Ovary (tissue), 9 donors: ENCODE data around the gene CCR6. TPM values are rescaled to one million over a fixed set of nuclear protein-coding genes. Genes with fewer than 3 reads are reported as not detected.

Source experiments
- DNase-seq, 5 donors: peaks; one replicate each; pipeline ENCODE4 v3.0.0-alpha.2; 2019 to 2020
- H3K27ac ChIP-seq, 2 donors: fragments of 200-600 bp; one replicate each; pipeline versions ENCODE4 v1.5.1 to v1.8.0; 2019 to 2022
- H3K27me3 ChIP-seq: fragments of 200-600 bp; one replicate; pipeline ENCODE4 v1.8.0; 2022
- H3K36me3 ChIP-seq: fragments of 200-600 bp; sonication (generic); one replicate; pipeline ENCODE4 v1.5.1; 2019
- H3K4me1 ChIP-seq: one replicate; pipeline ENCODE4 v1.8.1; 2013; ENCODE audit warnings: mild to moderate bottlenecking, moderate library complexity; ENCODE audit not compliant: insufficient read depth
- H3K4me3 ChIP-seq: fragments of 200-600 bp; sonication (generic); one replicate; pipeline ENCODE4 v1.5.1; 2017
- H3K9me3 ChIP-seq, 2 donors: fragments of 200-600 bp in 1 of 2; sonication (generic) in 1 of 2; one replicate each; pipeline versions ENCODE4 v1.5.1 to v1.8.1; 2013 to 2019; ENCODE audit warnings: mild to moderate bottlenecking in 1 of 2, moderate library complexity in 1 of 2
- CTCF ChIP-seq, 3 donors: fragments of 450-650 bp in 2 of 3; fragments of 200-600 bp in 1 of 3; IDR thresholded peaks; one replicate each; pipeline versions ENCODE4 v1.5.1 to v1.8.0; 2016 to 2022; ENCODE audit warnings: antibody characterized with exemption in 3 of 3, mild to moderate bottlenecking in 1 of 3
- EP300 ChIP-seq: sonication (generic); formaldehyde crosslinking; IDR thresholded peaks from one replicate; pipeline ENCODE4 v1.6.1; 2017; ENCODE audit warnings: antibody characterized with exemption
- POLR2A ChIP-seq: fragments of 450-650 bp; IDR thresholded peaks from one replicate; pipeline ENCODE4 v1.6.1; 2017; ENCODE audit warnings: antibody characterized with exemption, mild to moderate bottlenecking, moderate library complexity
- WGBS, 3 donors: extraction: QIAGEN DNeasy Blood & Tissue Kit in 1 of 3; methylation state at CpG; one replicate each; pipeline versions ENCODE4 v1.1.5 to v1.1.7; 2013 to 2017; 5-methylcytosine and 5-hydroxymethylcytosine counted together
- intact Hi-C, 4 donors: fragments of 100-400 bp; cut with DNase I; formaldehyde crosslinking; loops; one replicate each; pipeline versions ENCODE4 v1.11.0 to v1.15.1; 2022 to 2023
- polyA plus RNA-seq, 2 donors: library from polyadenylated mRNA; stranded (reverse); fragments of 200-250 nt in 1 of 2; fragments of 350-450 nt in 1 of 2; fragmentation: Illumina TruSeq in 1 of 2; extraction: RNeasy Lipid Tissue Mini Kit (QIAGEN cat#74804) in 1 of 2; gene quantifications; one replicate each; pipeline ENCODE4 v1.2.3, GENCODE V29; 2013 to 2014
- total RNA-seq, 7 donors: library from RNA; depleted of rRNA in 2 of 7; stranded (reverse); fragments of >200 nt in 2 of 7; fragmentation: NEBNext Ultra II Directional in 3 of 7; extraction: Animal tissue kit (Norgen Biotek cat#: 25700) in 3 of 7; gene quantifications; one replicate each; pipeline versions ENCODE4 v1.1.0 to v1.2.4, GENCODE V29; 2016 to 2023
- donor health status: DM: no; HTN: no; CAD: no; lungs with moderate emphysema.
- donor health status: DM: no; HTN: no; CAD: no.
- donor health status: Bipolar disorder and iron deficiency.
- donor health status: DM: yes; HTN: yes; CAD: no.
- donor health status: DM: no; HTN: no; CAD: no.
- donor health status: DM: yes; HTN: yes; CAD: no.

The CCR6 gene
- total and polyA plus RNA-seq, 9 donors: 0.18 TPM; not detected in 8

DNA sequence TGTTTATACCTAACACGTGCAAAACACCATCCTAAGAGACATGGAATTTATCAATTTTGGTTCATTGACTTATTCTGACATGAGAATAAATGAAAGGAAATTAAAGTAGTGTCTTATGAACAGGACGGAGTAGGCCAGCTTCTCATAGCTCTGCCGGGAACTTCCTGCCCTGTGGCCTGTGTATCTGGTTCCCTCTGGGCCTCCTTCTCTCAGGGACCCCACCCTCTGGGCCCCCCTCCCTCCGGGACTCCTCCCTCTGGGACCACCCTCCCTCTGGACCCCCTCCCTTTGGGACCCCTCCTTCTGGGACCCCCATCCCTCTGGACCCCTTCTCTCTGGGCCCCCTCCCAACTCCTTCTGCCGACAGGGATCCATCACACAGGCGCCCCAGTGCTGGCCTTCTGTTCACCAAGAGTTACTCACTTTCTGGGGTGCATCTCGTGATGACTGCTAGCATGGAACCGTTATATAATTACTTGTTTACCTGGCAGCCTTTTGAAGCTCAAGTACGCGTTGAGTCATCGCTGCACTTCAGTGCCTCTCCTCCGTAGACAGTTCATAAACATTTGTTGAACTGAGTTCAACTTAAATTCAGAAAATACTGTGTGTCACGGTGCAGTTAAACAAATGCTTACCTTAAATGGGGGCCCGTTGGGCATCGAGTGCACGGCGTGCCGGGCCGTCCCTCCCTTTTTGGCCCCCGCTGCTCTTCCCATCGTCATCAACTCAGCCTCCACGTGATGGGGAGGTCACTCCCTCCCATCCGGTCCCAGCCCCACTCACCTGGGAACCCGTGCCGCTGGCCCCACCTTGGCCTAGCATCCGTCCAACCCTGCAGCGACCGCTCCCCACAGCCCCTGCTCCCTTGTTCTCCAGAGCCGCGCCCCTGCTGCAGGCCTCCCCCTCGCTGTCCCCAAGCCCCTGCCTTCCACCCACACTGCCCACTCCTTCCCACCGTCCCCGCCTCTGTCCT lies 8.1 kb downstream of the CCR6 start:
- no peak for DNase-seq
- H3K27me3 ChIP-seq: no peaks in the 10 kb centered on the region
- H3K9me3 ChIP-seq: no peaks in the 10 kb centered on the region
- H3K4me1 ChIP-seq: peaks cover 1% of the 10 kb centered on the region
- no peak overlapping the region for H3K4me3 ChIP-seq
- H3K36me3 ChIP-seq: no peaks in the 10 kb centered on the region
- TF ChIP-seq EP300 (no peak), CTCF (IDR thresholded peaks at IDR 0.05) (no peak), POLR2A (no peak)
- intact Hi-C loops: no loop called here
- 70 to 81% (median 77%) methylated on average over 33 of the region's 33 CpGs for WGBS, 3 donors
- no peak overlapping the region for H3K27ac ChIP-seq

GRCh38 chr6:167134448-167135328 lies 11.8 kb downstream of the CCR6 start:
- Histone ChIP-seq H3K36me3 (no peaks in the 10 kb centered on the region), H3K9me3 (no peaks in the 10 kb centered on the region), H3K4me3 (no peak overlapping the region), H3K27ac (no peak overlapping the region), H3K4me1 (peaks cover 1% of the 10 kb centered on the region), H3K27me3 (no peaks in the 10 kb centered on the region)
- WGBS, 3 donors: 87 to 93% (median 89%) methylated on average over 23 of the region's 23 CpGs
- no peak for TF ChIP-seq EP300
- no peak for TF ChIP-seq CTCF (IDR thresholded peaks at IDR 0.05)
- no peak for TF ChIP-seq POLR2A
- DNase-seq: no peak
- intact Hi-C loops: no loop called here

- H3K27ac ChIP-seq: no peak overlapping the region
- no peak overlapping the region for H3K4me3 ChIP-seq
- WGBS, 3 donors: 88 to 95% (median 90%) methylated on average over 13 of the region's 13 CpGs
- H3K4me1 ChIP-seq: no peaks in the 10 kb centered on the region
- H3K9me3 ChIP-seq: no peaks in the 10 kb centered on the region
- no peaks in the 10 kb centered on the region for H3K36me3 ChIP-seq
- no peaks in the 10 kb centered on the region for H3K27me3 ChIP-seq
- TF ChIP-seq POLR2A (no peak), CTCF (IDR thresholded peaks at IDR 0.05) (no peak), EP300 (no peak)
- intact Hi-C loops: no loop called here
- DNase-seq: no peak
Measured at GRCh38 chr6:167136376-167136775, 13.5 kb downstream of the CCR6 start.

GRCh38 chr6:167137081-167137480 lies 14.2 kb downstream of the CCR6 start:
- Histone ChIP-seq H3K36me3 (no peaks in the 10 kb centered on the region), H3K27me3 (no peaks in the 10 kb centered on the region), H3K4me3 (no peak overlapping the region), H3K9me3 (no peaks in the 10 kb centered on the region), H3K27ac (no peak overlapping the region), H3K4me1 (no peaks in the 10 kb centered on the region)
- DNase-seq: no peak
- TF ChIP-seq CTCF (IDR thresholded peaks at IDR 0.05): no peak
- TF ChIP-seq EP300: no peak
- no peak for TF ChIP-seq POLR2A
- 92 to 95% (median 93%) methylated on average over 10 of the region's 10 CpGs for WGBS, 3 donors
- intact Hi-C loops: no loop called here
